Activated naive CD8-positive, alpha-beta T cell (primary cell): Measurements from ENCODE around the gene CTNND2.

Experiments used
- H3K27ac Mint-ChIP-seq: one replicate; pipeline ENCODE4 v1.8.0; 2021; ENCODE audit warnings: mixed read lengths
- H3K27me3 Mint-ChIP-seq: one replicate; pipeline ENCODE4 v1.8.0; 2021; ENCODE audit warnings: mixed read lengths
- H3K36me3 Mint-ChIP-seq: one replicate; pipeline ENCODE4 v1.8.0; 2021; ENCODE audit warnings: mixed read lengths
- H3K4me1 Mint-ChIP-seq: one replicate; pipeline ENCODE4 v1.8.0; 2021; ENCODE audit warnings: low read depth, mixed read lengths
- H3K4me3 Mint-ChIP-seq: one replicate; pipeline ENCODE4 v1.8.0; 2021; ENCODE audit warnings: mild to moderate bottlenecking, mixed read lengths
- H3K9me3 Mint-ChIP-seq: one replicate; pipeline ENCODE4 v1.8.0; 2021; ENCODE audit warnings: low read depth, mixed read lengths

Gene CTNND2

DNA sequence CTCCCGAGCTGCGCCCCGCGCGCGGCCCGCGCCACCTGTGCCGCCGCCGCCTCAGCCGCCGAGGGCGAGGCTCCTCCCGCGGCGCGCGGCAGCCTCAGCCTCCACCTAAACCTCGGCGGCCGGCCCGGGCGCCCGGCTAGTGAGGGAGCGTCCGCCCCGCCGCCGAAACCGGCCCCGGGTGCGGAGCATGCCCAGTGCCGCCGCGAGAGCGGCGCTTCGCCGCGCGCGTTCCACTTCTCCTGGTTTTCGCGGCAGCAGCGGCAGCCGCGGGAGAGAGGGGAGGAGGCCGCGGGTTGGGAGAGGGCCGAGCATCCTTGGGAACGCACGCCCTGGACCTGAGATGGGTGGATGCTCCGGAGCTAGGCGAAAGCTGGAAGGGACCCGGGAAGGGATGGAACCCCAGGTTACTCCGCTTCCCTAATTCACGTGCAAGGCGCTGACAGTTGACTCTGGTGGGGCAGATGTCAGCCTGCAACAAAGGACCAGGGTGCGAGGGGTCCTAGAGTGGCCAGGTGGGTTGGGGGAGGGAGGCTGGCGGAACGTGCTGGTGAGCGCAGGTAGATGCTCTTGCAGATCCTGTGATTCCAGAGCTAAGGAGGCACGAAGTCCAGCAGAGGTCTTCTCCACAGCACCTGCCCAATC is at the start of gene CTNND2:
Gene CTNND2 (minus strand): TSS at position 182 of the 642 bp plus-strand sequence. CDS start 593 bp downstream, outside the sequence.
- peaks cover 4% of the 10 kb centered on the region for H3K4me1 Mint-ChIP-seq
- H3K4me3 Mint-ChIP-seq, result peak within 1 kb of the TSS; percentile 67
- no peaks in the 10 kb centered on the region for H3K9me3 Mint-ChIP-seq
- H3K27ac Mint-ChIP-seq, result no peak within 1 kb of the TSS
- H3K27me3 Mint-ChIP-seq, result peaks cover 25% of the 10 kb centered on the region
- H3K36me3 Mint-ChIP-seq, result no peaks in the 10 kb centered on the region

GRCh38 chr5:11946317-11946716 is 42.1 kb upstream of the CTNND2 start:
- Mint-ChIP-seq H3K27ac (no peak overlapping the region), H3K4me1 (no peaks in the 10 kb centered on the region), H3K27me3 (no peaks in the 10 kb centered on the region)

GRCh38 chr5:11941566-11941965 is 37.3 kb upstream of the CTNND2 start:
- H3K27ac Mint-ChIP-seq, result no peak overlapping the region
- H3K36me3 Mint-ChIP-seq, result no peaks in the 10 kb centered on the region
- H3K27me3 Mint-ChIP-seq, result no peaks in the 10 kb centered on the region
- H3K4me1 Mint-ChIP-seq, result no peaks in the 10 kb centered on the region
- H3K9me3 Mint-ChIP-seq, result peaks cover 15% of the 10 kb centered on the region
- H3K4me3 Mint-ChIP-seq, result no peak overlapping the region

More at GRCh38 chr5:11946317-11946716, 42.1 kb upstream of the CTNND2 start:
- no peak overlapping the region for H3K4me3 Mint-ChIP-seq
- peaks cover 16% of the 10 kb centered on the region for H3K9me3 Mint-ChIP-seq
- H3K36me3 Mint-ChIP-seq, result no peaks in the 10 kb centered on the region

DNA sequence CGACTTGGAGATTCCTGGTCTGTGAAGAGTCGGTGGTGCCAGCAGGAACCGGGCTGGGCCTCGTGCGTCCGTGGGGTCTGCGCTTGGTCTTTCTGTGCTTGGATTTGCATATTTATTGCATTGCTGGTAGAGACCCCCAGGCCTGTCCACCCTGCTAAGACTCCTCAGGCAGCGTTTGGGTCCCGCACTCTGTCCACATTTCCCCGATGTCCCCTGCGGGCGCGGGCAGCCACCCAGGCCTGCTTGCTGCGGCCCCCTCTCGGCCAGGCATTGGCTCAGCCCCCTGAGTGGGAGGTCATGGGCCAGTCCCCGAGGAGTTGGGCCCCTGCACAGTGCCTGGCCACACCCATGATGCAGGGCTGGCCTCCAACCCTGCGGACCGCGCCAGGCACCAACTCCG is 27.4 kb upstream of the CTNND2 start:
- Mint-ChIP-seq H3K27me3 (no peaks in the 10 kb centered on the region), H3K4me1 (no peaks in the 10 kb centered on the region), H3K36me3 (no peaks in the 10 kb centered on the region), H3K27ac (no peak overlapping the region), H3K4me3 (no peak overlapping the region), H3K9me3 (peaks cover 6% of the 10 kb centered on the region)

DNA sequence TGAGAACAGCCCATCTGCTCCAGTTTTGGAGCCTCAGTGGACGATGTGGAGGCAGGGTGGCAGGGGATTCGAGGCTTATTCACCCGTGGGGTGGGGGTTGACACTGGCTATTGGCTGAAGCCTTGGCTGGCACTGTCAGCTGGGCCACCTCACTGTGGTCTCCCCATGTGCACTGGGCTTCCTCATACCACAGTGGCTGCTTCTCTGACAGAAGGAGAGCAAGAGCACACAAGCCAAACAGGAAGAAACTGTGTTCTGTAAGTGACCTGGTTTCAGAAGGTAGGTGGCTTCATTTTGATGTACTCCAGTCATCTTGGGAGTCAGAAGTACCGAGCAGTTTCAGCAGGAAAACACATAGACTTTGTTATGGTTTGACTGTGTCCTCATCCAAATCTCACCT is 24.7 kb upstream of the CTNND2 start:
- peaks cover 6% of the 10 kb centered on the region for H3K9me3 Mint-ChIP-seq
- H3K4me3 Mint-ChIP-seq, result no peak overlapping the region
- H3K36me3 Mint-ChIP-seq, result no peaks in the 10 kb centered on the region
- H3K27ac Mint-ChIP-seq, result no peak overlapping the region
- no peaks in the 10 kb centered on the region for H3K4me1 Mint-ChIP-seq
- H3K27me3 Mint-ChIP-seq, result no peaks in the 10 kb centered on the region

GRCh38 chr5:11925701-11926100 is 21.5 kb upstream of the CTNND2 start:
- Mint-ChIP-seq H3K4me1 (no peaks in the 10 kb centered on the region), H3K36me3 (no peaks in the 10 kb centered on the region), H3K27ac (no peak overlapping the region), H3K27me3 (no peaks in the 10 kb centered on the region), H3K4me3 (no peak overlapping the region), H3K9me3 (peaks cover 7% of the 10 kb centered on the region)

GRCh38 chr5:11922394-11922793 is 18.1 kb upstream of the CTNND2 start:
- Mint-ChIP-seq H3K4me1 (no peaks in the 10 kb centered on the region), H3K9me3 (peaks cover 12% of the 10 kb centered on the region), H3K27me3 (no peaks in the 10 kb centered on the region), H3K36me3 (no peaks in the 10 kb centered on the region), H3K4me3 (no peak overlapping the region), H3K27ac (no peak overlapping the region)

DNA sequence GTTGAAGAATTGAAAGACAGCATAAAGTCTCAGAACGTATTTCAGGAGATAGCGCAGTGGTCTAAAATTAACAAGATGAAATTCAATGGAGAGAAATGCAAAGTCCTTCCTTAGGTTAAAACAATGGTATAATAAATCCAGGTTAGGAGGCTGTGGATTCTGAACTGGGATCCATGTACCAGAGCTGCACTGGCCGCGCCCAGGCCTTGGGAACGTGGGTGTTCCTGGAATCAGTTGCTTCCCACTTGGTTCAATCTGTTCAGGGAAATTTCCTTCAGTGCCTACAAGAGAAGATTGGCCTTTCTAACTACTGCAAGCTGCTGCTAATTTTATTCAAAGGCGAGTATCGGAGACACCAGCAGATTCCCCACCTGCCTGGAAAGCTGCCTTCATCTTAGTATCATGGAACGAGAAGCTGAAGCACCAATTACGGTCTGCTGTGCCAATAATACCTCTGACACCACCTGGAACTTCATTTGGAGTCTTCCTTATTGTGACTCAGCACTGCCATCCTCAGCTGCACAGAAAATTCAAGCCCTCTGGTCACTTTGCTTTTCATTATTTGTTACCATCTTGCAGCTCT is 14.3 kb upstream of the CTNND2 start:
- Mint-ChIP-seq H3K4me1 (no peaks in the 10 kb centered on the region), H3K4me3 (no peak overlapping the region), H3K27me3 (no peaks in the 10 kb centered on the region), H3K9me3 (peaks cover 17% of the 10 kb centered on the region), H3K27ac (no peak overlapping the region), H3K36me3 (no peaks in the 10 kb centered on the region)

- H3K4me3 Mint-ChIP-seq, result no peak overlapping the region
- H3K27ac Mint-ChIP-seq, result no peak overlapping the region
- peaks cover 12% of the 10 kb centered on the region for H3K27me3 Mint-ChIP-seq
- H3K9me3 Mint-ChIP-seq, result no peaks in the 10 kb centered on the region
- H3K36me3 Mint-ChIP-seq, result no peaks in the 10 kb centered on the region
- H3K4me1 Mint-ChIP-seq, result peaks cover 3% of the 10 kb centered on the region
These were observed 5.2 kb upstream of the CTNND2 start for GRCh38 chr5:11909471-11909870.

- Mint-ChIP-seq H3K27ac (no peak overlapping the region), H3K4me1 (peaks cover 4% of the 10 kb centered on the region), H3K4me3 (no peak overlapping the region), H3K27me3 (peaks cover 26% of the 10 kb centered on the region), H3K9me3 (no peaks in the 10 kb centered on the region), H3K36me3 (no peaks in the 10 kb centered on the region)
These were observed 2.3 kb upstream of the CTNND2 start for GRCh38 chr5:11906497-11906896.

- no peaks in the 10 kb centered on the region for H3K36me3 Mint-ChIP-seq
- H3K27me3 Mint-ChIP-seq, result peaks cover 26% of the 10 kb centered on the region
- H3K27ac Mint-ChIP-seq, result no peak overlapping the region
- peaks cover 4% of the 10 kb centered on the region for H3K4me1 Mint-ChIP-seq
- peak overlapping the region; percentile 67 for H3K4me3 Mint-ChIP-seq
- H3K9me3 Mint-ChIP-seq, result no peaks in the 10 kb centered on the region
These were observed 960 bp upstream of the CTNND2 start for GRCh38 chr5:11905206-11905605.

DNA sequence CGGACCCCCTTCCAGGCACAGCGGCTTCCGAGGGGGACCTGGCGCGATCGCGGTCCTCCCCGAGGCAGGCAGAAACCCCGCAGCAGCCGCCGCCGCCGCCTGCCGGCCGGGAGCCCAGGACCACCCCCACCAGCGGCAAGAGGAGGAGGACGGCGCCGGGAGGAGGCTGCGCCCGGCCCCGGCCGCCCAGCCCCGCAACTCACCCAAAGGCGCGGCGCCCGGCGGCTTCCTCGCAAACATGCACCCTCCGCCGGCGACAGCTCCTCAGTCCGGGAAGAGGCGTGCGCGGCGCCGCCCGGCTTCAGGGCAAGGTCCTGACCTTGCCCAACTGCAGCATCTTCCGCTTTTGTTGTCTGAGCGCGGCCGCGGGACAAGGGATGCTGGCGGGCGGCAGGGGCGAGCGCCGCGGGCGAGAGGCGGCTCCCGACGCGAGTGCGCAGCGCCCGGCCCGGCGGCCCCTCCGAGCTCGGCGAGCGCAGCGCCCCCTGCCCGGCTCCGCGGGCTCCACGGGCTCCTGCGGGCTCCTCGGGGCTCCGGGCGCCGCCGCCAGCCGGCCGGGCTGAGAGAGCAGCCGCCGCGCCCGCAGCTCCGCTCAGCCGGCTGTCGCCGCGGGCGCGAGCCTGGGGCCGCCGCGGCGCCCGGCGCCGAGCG is 507 bp downstream of the CTNND2 start:
- Mint-ChIP-seq H3K4me1 (peaks cover 4% of the 10 kb centered on the region), H3K27ac (no peak overlapping the region), H3K9me3 (no peaks in the 10 kb centered on the region), H3K36me3 (no peaks in the 10 kb centered on the region), H3K4me3 (no peak overlapping the region), H3K27me3 (peaks cover 25% of the 10 kb centered on the region)

- Mint-ChIP-seq H3K9me3 (no peaks in the 10 kb centered on the region), H3K27ac (no peak overlapping the region), H3K27me3 (peaks cover 25% of the 10 kb centered on the region), H3K4me1 (peaks cover 4% of the 10 kb centered on the region), H3K36me3 (no peaks in the 10 kb centered on the region), H3K4me3 (no peak overlapping the region)
These were observed 1.1 kb downstream of the CTNND2 start for GRCh38 chr5:11903121-11903613.

DNA sequence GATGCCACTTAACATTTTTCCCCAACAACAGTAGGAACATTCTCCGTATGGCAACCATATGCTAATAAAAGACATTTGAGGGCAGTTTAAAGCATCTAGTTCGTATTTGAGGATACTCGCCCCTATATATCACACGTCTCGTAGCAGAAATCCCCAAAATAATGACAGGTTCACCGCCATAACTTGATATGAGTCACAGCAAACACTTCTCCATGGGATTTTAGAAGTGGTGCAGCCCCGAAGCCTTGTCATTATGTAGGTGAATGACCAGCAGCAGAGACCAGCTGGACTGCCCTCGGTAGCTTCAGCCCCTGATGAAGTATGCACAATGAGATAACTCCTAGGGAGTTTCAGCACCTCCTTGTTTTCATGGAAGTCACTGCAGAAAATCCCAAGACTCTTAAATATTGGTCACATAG is 2.0 kb downstream of the CTNND2 start:
- Mint-ChIP-seq H3K9me3 (no peaks in the 10 kb centered on the region), H3K27ac (no peak overlapping the region), H3K4me3 (no peak overlapping the region), H3K27me3 (peaks cover 25% of the 10 kb centered on the region), H3K36me3 (no peaks in the 10 kb centered on the region), H3K4me1 (peaks cover 4% of the 10 kb centered on the region)

- H3K9me3 Mint-ChIP-seq, result peaks cover 6% of the 10 kb centered on the region
- peaks cover 14% of the 10 kb centered on the region for H3K27me3 Mint-ChIP-seq
- H3K36me3 Mint-ChIP-seq, result no peaks in the 10 kb centered on the region
- no peak overlapping the region for H3K27ac Mint-ChIP-seq
- H3K4me1 Mint-ChIP-seq, result peaks cover 1% of the 10 kb centered on the region
- no peak overlapping the region for H3K4me3 Mint-ChIP-seq
These were observed 5.5 kb downstream of the CTNND2 start for GRCh38 chr5:11898787-11899186.
